Thymus (tissue), 11 donors: ENCODE results near the gene FOXG1. TPM values are rescaled to one million over a fixed set of nuclear protein-coding genes. Genes with fewer than 3 reads are reported as not detected.

Experiments
- DNase-seq, 9 donors: peaks; one replicate each; pipeline ENCODE4 v3.0.0-alpha.2; 2013; ENCODE audit warnings: low spot score in 9 of 9, low read depth in 6 of 9, missing footprints in 1 of 9
- H3K27ac ChIP-seq, 2 donors: one replicate each; pipeline ENCODE4 v1.5.1; 2013; ENCODE audit warnings: control low read depth in 1 of 2, low read depth in 1 of 2, low read length in 1 of 2, mild to moderate bottlenecking in 1 of 2, moderate library complexity in 1 of 2
- H3K27me3 ChIP-seq, 2 donors: one replicate each; pipeline ENCODE4 v1.5.1; 2013; ENCODE audit warnings: low read length in 1 of 2; ENCODE audit not compliant: control insufficient read depth in 2 of 2, insufficient read depth in 1 of 2
- H3K36me3 ChIP-seq, 2 donors: one replicate each; pipeline ENCODE4 v1.5.1; 2013; ENCODE audit warnings: low read length in 1 of 2, mild to moderate bottlenecking in 1 of 2, moderate library complexity in 1 of 2; ENCODE audit not compliant: control insufficient read depth in 2 of 2, insufficient read depth in 2 of 2
- H3K4me1 ChIP-seq, 2 donors: one replicate each; pipeline ENCODE4 v1.5.1; 2013; ENCODE audit warnings: low read length in 2 of 2; ENCODE audit not compliant: control insufficient read depth in 2 of 2, insufficient read depth in 2 of 2
- H3K4me3 ChIP-seq, 2 donors: one replicate each; pipeline ENCODE4 v1.5.1; 2013; ENCODE audit warnings: low read length in 2 of 2, control low read depth in 1 of 2, mild to moderate bottlenecking in 1 of 2
- H3K9me3 ChIP-seq, 2 donors: one replicate each; pipeline ENCODE4 v1.5.1; 2013; ENCODE audit warnings: low read length in 1 of 2, mild to moderate bottlenecking in 1 of 2; ENCODE audit not compliant: control insufficient read depth in 2 of 2, insufficient read depth in 1 of 2
- WGBS: extraction: QIAGEN DNeasy Blood & Tissue Kit; methylation state at CpG from one replicate; pipeline ENCODE4 v1.1.7; 2013; 5-methylcytosine and 5-hydroxymethylcytosine counted together
- polyA plus RNA-seq: library from polyadenylated mRNA; stranded (reverse); fragments of 200-250 nt; gene quantifications from one replicate; pipeline ENCODE4 v1.2.3, GENCODE V29; 2013
- total RNA-seq: library from RNA; stranded (reverse); fragments of 120-200 nt; gene quantifications from one replicate; pipeline ENCODE4 v1.2.4, GENCODE V29; 2013
- donor health status: healthy.

Gene FOXG1
- total and polyA plus RNA-seq, 2 donors = 1.9 to 11.4 TPM

- peak overlapping the region in 1 of 2 donors; percentile 24 for H3K27ac ChIP-seq
- peaks cover 34 to 64% of the 10 kb centered on the region in 2 donors for H3K27me3 ChIP-seq
- no peak for DNase-seq
- H3K4me1 ChIP-seq = no peaks in the 10 kb centered on the region
- H3K36me3 ChIP-seq = no peaks in the 10 kb centered on the region
- WGBS = 7% methylated on average over 7 of the region's 7 CpGs
- H3K4me3 ChIP-seq = peak overlapping the region in 1 of 2 donors; percentile 33
- peaks cover 0 to 1% of the 10 kb centered on the region in 2 donors for H3K9me3 ChIP-seq
Observed at GRCh38 chr14:28773176-28773575, 6.6 kb downstream of the FOXG1 start.

GRCh38 chr14:28773861-28774691, 7.5 kb downstream of the FOXG1 start:
- Histone ChIP-seq H3K27me3 (peaks cover 27 to 63% of the 10 kb centered on the region in 2 donors), H3K36me3 (no peaks in the 10 kb centered on the region), H3K4me3 (peak overlapping the region; percentile 12 to 33), H3K9me3 (no peaks in the 10 kb centered on the region), H3K4me1 (no peaks in the 10 kb centered on the region), H3K27ac (peak overlapping the region in 1 of 2 donors; percentile 47)
- DNase-seq = no peak
- 9% methylated on average over 47 of the region's 47 CpGs for WGBS

- H3K27me3 ChIP-seq = peaks cover 25 to 59% of the 10 kb centered on the region in 2 donors
- WGBS = 10% methylated on average over 29 of the region's 29 CpGs
- DNase-seq = no peak
- no peaks in the 10 kb centered on the region for H3K9me3 ChIP-seq
- H3K27ac ChIP-seq = peak overlapping the region; percentile 36 to 68
- H3K4me3 ChIP-seq = peak overlapping the region; percentile 2 to 24
- H3K4me1 ChIP-seq = no peaks in the 10 kb centered on the region
- H3K36me3 ChIP-seq = no peaks in the 10 kb centered on the region
Observed at GRCh38 chr14:28774764-28775735, 8.5 kb downstream of the FOXG1 start.

- no peaks in the 10 kb centered on the region for H3K4me1 ChIP-seq
- no peaks in the 10 kb centered on the region for H3K9me3 ChIP-seq
- no peak overlapping the region for H3K27ac ChIP-seq
- H3K36me3 ChIP-seq = no peaks in the 10 kb centered on the region
- 25% methylated on average over 3 of the region's 3 CpGs for WGBS
- H3K27me3 ChIP-seq = peaks cover 23 to 56% of the 10 kb centered on the region in 2 donors
- H3K4me3 ChIP-seq = no peak overlapping the region
- DNase-seq = no peak
Observed at GRCh38 chr14:28776482-28777266, 10.1 kb downstream of the FOXG1 start.

GRCh38 chr14:28777471-28778137, 11.0 kb downstream of the FOXG1 start:
- WGBS = 10% methylated on average over 17 of the region's 17 CpGs
- no peak for DNase-seq
- Histone ChIP-seq H3K9me3 (no peaks in the 10 kb centered on the region), H3K36me3 (no peaks in the 10 kb centered on the region), H3K4me1 (no peaks in the 10 kb centered on the region), H3K27ac (no peak overlapping the region), H3K4me3 (no peak overlapping the region), H3K27me3 (peaks cover 20 to 53% of the 10 kb centered on the region in 2 donors)

GRCh38 chr14:28778138-28779117, 11.8 kb downstream of the FOXG1 start:
- DNase-seq = no peak
- no peaks in the 10 kb centered on the region for H3K9me3 ChIP-seq
- H3K4me3 ChIP-seq = no peak overlapping the region
- WGBS = 5% methylated on average over 28 of the region's 28 CpGs
- no peaks in the 10 kb centered on the region for H3K36me3 ChIP-seq
- H3K4me1 ChIP-seq = no peaks in the 10 kb centered on the region
- peaks cover 18 to 47% of the 10 kb centered on the region in 2 donors for H3K27me3 ChIP-seq
- no peak overlapping the region for H3K27ac ChIP-seq

- Histone ChIP-seq H3K9me3 (no peaks in the 10 kb centered on the region), H3K27me3 (peaks cover 14 to 46% of the 10 kb centered on the region in 2 donors), H3K4me1 (no peaks in the 10 kb centered on the region), H3K36me3 (no peaks in the 10 kb centered on the region), H3K27ac (no peak overlapping the region), H3K4me3 (no peak overlapping the region)
- DNase-seq = no peak
Observed at GRCh38 chr14:28779456-28779855, 12.9 kb downstream of the FOXG1 start.
